Spleen (tissue), 7 donors: ENCODE measurements around the gene TRAFD1.

Experiments used
- POLR2A ChIP-seq, 3 donors: fragments of 450-650 bp; IDR thresholded peaks; one replicate each; pipeline ENCODE4 v1.5.1; 2017; ENCODE audit warnings: antibody characterized with exemption in 3 of 3, mild to moderate bottlenecking in 1 of 3
- POLR2AphosphoS5 ChIP-seq, 3 donors: sonication (generic); formaldehyde crosslinking; IDR thresholded peaks; one replicate each; pipeline ENCODE4 v1.5.1; 2017; ENCODE audit warnings: antibody characterized with exemption in 3 of 3
- TF ChIP-seq, protein P1 (sequence below), 11 experiments: fragments of 200-600 bp in 7 of 11; fragments of 450-650 bp in 4 of 11; sonication (generic) in 4 of 11; IDR thresholded peaks in 8 of 11; conservative IDR thresholded peaks in 3 of 11; 1 replicate in 7 of 11; 2 replicates in 4 of 11; pipeline versions ENCODE4 v1.4.0 to v1.8.0; 2016 to 2021; ENCODE audit warnings: antibody characterized with exemption in 11 of 11, inconsistent platforms in 4 of 11, mild to moderate bottlenecking in 1 of 11
- donor health status: DM: no; HTN: no; CAD: no; lungs with moderate emphysema.
- donor health status: DM: no; HTN: no; CAD: no.
- donor health status: DM: no; HTN: no; CAD: no.

DNA sequence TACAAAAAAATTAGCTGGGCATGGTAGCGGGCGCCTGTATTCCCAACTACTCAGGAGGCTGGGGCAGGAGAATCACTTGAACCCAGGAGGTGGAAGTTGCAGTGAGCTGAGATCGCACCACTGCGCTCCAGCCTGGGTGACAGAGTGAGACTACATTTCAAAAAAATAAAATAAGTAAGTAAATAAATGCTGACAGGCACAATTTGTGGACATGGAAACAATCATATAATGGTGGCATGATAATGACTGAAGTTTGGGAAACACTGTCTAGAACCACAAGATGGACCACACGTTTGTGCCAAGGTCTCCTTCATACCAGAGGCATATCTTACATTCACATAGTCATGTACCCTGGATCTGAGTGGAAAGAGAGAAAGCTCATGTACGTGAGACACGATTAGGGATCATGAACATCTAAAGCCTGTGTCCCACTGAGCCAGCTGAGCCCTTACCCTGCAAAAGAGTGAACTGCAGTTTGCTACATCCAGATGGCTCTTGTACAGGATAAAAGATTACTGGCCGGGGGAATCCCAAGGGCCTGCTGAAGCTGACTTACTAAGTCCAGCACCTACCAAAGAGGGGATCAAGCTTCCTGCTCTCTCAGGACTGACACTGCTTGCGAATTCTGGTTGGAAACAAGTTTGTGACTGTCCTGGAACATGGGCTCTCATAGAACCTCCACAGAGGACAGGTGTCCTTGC is 62.9 kb downstream of the TRAFD1 start:
- TF ChIP-seq, protein P1, sequence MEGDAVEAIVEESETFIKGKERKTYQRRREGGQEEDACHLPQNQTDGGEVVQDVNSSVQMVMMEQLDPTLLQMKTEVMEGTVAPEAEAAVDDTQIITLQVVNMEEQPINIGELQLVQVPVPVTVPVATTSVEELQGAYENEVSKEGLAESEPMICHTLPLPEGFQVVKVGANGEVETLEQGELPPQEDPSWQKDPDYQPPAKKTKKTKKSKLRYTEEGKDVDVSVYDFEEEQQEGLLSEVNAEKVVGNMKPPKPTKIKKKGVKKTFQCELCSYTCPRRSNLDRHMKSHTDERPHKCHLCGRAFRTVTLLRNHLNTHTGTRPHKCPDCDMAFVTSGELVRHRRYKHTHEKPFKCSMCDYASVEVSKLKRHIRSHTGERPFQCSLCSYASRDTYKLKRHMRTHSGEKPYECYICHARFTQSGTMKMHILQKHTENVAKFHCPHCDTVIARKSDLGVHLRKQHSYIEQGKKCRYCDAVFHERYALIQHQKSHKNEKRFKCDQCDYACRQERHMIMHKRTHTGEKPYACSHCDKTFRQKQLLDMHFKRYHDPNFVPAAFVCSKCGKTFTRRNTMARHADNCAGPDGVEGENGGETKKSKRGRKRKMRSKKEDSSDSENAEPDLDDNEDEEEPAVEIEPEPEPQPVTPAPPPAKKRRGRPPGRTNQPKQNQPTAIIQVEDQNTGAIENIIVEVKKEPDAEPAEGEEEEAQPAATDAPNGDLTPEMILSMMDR (IDR thresholded peaks at IDR 0.05 in 8 of 11, conservative IDR thresholded peaks at IDR 0.05 in 3 of 11), result no peak
- TF ChIP-seq POLR2AphosphoS5 (IDR thresholded peaks at IDR 0.05) (no peak), POLR2A (IDR thresholded peaks at IDR 0.05) (no peak)
